ENCODE data around the gene METTL15.

METTL15 gene

GRCh38 chr11:28245131-28245530 lies 136.9 kb downstream of the METTL15 start:
- H4K8ac ChIP-seq (ENCODE audit: low read depth, low read length) = no peak overlapping the region
- no peak overlapping the region for H3K18ac ChIP-seq (ENCODE audit: low read length)
- no peak overlapping the region for H3K4me3 ChIP-seq (ENCODE audit: low read length in 2 of 2)
- no peak overlapping the region for H2BK120ac ChIP-seq (ENCODE audit: low read depth, low read length)
- no peak overlapping the region for H3K14ac ChIP-seq (ENCODE audit: low read length)
- no peak overlapping the region for H3K23ac ChIP-seq (ENCODE audit: low read depth, low read length, poor library complexity)
- no peak for DNase-seq (ENCODE audit: low spot score)
- no peaks in the 10 kb centered on the region for H3K4me1 ChIP-seq (ENCODE audit: control insufficient read depth in 2 of 2, insufficient read depth in 1 of 2, low read depth in 1 of 2, low read length in 2 of 2)
- H3K27ac ChIP-seq (replicated peaks; ENCODE audit: low read length) = no peak overlapping the region
- no peak overlapping the region for H2AFZ ChIP-seq (ENCODE audit: low read length)
- no peak overlapping the region for H3K4me2 ChIP-seq (ENCODE audit: insufficient read depth, low read length, poor library complexity, severe bottlenecking)
- no peak overlapping the region for H3K4ac ChIP-seq (ENCODE audit: low read length)
- no CpG with 5 or more reads among the region's 2 CpGs for WGBS, 2 donors (ENCODE audit: extremely low coverage in 2 of 2, insufficient read length in 2 of 2, insufficient replicate concordance in 1 of 2)
- no peaks in the 10 kb centered on the region for H3K79me1 ChIP-seq (ENCODE audit: low read depth, low read length)
- H3K27me3 ChIP-seq (ENCODE audit: control insufficient read depth in 3 of 3, insufficient read depth in 3 of 3, low read depth in 1 of 3, low read length in 3 of 3) = no peaks in the 10 kb centered on the region
- no peak overlapping the region for H3K9ac ChIP-seq (ENCODE audit: low read depth, low read length, poor library complexity)
- no peak overlapping the region for H2BK15ac ChIP-seq (ENCODE audit: low read length)
- H2BK12ac ChIP-seq (ENCODE audit: low read length) = no peak overlapping the region
- no peaks in the 10 kb centered on the region for H3K36me3 ChIP-seq (replicated peaks in 1 of 2; ENCODE audit: control insufficient read depth in 2 of 2, insufficient read depth in 2 of 2, low read length in 2 of 2)
- no peak overlapping the region for H2BK5ac ChIP-seq (ENCODE audit: low read length)
- H2AK5ac ChIP-seq (ENCODE audit: low read depth, low read length) = no peak overlapping the region
- no peak overlapping the region for H4K91ac ChIP-seq (ENCODE audit: low read depth, low read length, poor library complexity)
- H3K9me3 ChIP-seq (replicated peaks in 1 of 2; ENCODE audit: control insufficient read depth in 2 of 2, insufficient read depth in 1 of 2, low read depth in 1 of 2, low read length in 2 of 2) = no peaks in the 10 kb centered on the region

DNA sequence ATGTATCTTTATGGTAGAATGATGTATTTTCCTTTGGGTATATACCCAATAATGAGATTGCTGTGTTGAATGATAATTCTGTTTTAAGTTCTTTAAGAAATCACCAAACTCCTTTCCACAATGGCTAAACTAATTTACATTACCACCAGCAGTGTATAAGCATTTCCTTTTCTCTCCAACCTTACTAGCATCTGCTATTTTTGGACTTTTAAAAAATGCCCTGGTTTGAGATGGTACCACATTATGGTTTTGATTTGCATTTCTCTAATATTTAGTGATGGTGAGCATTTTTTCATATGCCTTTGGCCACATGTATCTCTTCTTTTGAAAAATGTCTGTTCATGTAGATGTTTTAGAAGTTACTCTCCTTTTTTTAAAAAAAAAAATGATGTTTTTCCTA lies 142.0 kb downstream of the METTL15 start:
- Histone ChIP-seq H3K23ac (ENCODE audit: low read depth, low read length, poor library complexity) (no peak overlapping the region), H3K9me3 (replicated peaks in 1 of 2; ENCODE audit: control insufficient read depth in 2 of 2, insufficient read depth in 1 of 2, low read depth in 1 of 2, low read length in 2 of 2) (no peaks in the 10 kb centered on the region), H3K27me3 (ENCODE audit: control insufficient read depth in 3 of 3, insufficient read depth in 3 of 3, low read depth in 1 of 3, low read length in 3 of 3) (no peaks in the 10 kb centered on the region), H3K4ac (ENCODE audit: low read length) (no peak overlapping the region), H2AFZ (ENCODE audit: low read length) (no peak overlapping the region), H3K18ac (ENCODE audit: low read length) (no peak overlapping the region), H3K4me2 (ENCODE audit: insufficient read depth, low read length, poor library complexity, severe bottlenecking) (no peak overlapping the region), H3K14ac (ENCODE audit: low read length) (no peak overlapping the region), H3K9ac (ENCODE audit: low read depth, low read length, poor library complexity) (no peak overlapping the region), H3K79me1 (ENCODE audit: low read depth, low read length) (no peaks in the 10 kb centered on the region), H3K27ac (replicated peaks; ENCODE audit: low read length) (no peak overlapping the region), H2BK12ac (ENCODE audit: low read length) (no peak overlapping the region), H4K8ac (ENCODE audit: low read depth, low read length) (no peak overlapping the region), H3K36me3 (replicated peaks in 1 of 2; ENCODE audit: control insufficient read depth in 2 of 2, insufficient read depth in 2 of 2, low read length in 2 of 2) (no peaks in the 10 kb centered on the region), H3K4me3 (ENCODE audit: low read length in 2 of 2) (no peak overlapping the region), H4K91ac (ENCODE audit: low read depth, low read length, poor library complexity) (no peak overlapping the region), H3K4me1 (ENCODE audit: control insufficient read depth in 2 of 2, insufficient read depth in 1 of 2, low read depth in 1 of 2, low read length in 2 of 2) (no peaks in the 10 kb centered on the region), H2BK5ac (ENCODE audit: low read length) (no peak overlapping the region), H2BK15ac (ENCODE audit: low read length) (no peak overlapping the region), H2AK5ac (ENCODE audit: low read depth, low read length) (no peak overlapping the region), H2BK120ac (ENCODE audit: low read depth, low read length) (no peak overlapping the region)
- no peak for DNase-seq (ENCODE audit: low spot score)

- Histone ChIP-seq H3K4me2 (ENCODE audit: insufficient read depth, low read length, poor library complexity, severe bottlenecking) (no peak overlapping the region), H3K4me3 (ENCODE audit: low read length in 2 of 2) (no peak overlapping the region), H3K36me3 (replicated peaks in 1 of 2; ENCODE audit: control insufficient read depth in 2 of 2, insufficient read depth in 2 of 2, low read length in 2 of 2) (no peaks in the 10 kb centered on the region), H4K91ac (ENCODE audit: low read depth, low read length, poor library complexity) (no peak overlapping the region), H2BK12ac (ENCODE audit: low read length) (no peak overlapping the region), H2BK15ac (ENCODE audit: low read length) (no peak overlapping the region), H2AK5ac (ENCODE audit: low read depth, low read length) (no peak overlapping the region), H3K23ac (ENCODE audit: low read depth, low read length, poor library complexity) (no peak overlapping the region), H3K4me1 (ENCODE audit: control insufficient read depth in 2 of 2, insufficient read depth in 1 of 2, low read depth in 1 of 2, low read length in 2 of 2) (no peaks in the 10 kb centered on the region), H3K27me3 (ENCODE audit: control insufficient read depth in 3 of 3, insufficient read depth in 3 of 3, low read depth in 1 of 3, low read length in 3 of 3) (no peaks in the 10 kb centered on the region), H3K4ac (ENCODE audit: low read length) (no peak overlapping the region), H3K79me1 (ENCODE audit: low read depth, low read length) (no peaks in the 10 kb centered on the region), H3K14ac (ENCODE audit: low read length) (no peak overlapping the region), H3K18ac (ENCODE audit: low read length) (no peak overlapping the region), H3K9ac (ENCODE audit: low read depth, low read length, poor library complexity) (no peak overlapping the region), H2BK120ac (ENCODE audit: low read depth, low read length) (no peak overlapping the region), H2AFZ (ENCODE audit: low read length) (no peak overlapping the region), H3K27ac (replicated peaks; ENCODE audit: low read length) (no peak overlapping the region), H4K8ac (ENCODE audit: low read depth, low read length) (no peak overlapping the region), H3K9me3 (replicated peaks in 1 of 2; ENCODE audit: control insufficient read depth in 2 of 2, insufficient read depth in 1 of 2, low read depth in 1 of 2, low read length in 2 of 2) (peaks cover 0 to 5% of the 10 kb centered on the region in 2 donors), H2BK5ac (ENCODE audit: low read length) (no peak overlapping the region)
- WGBS, 2 donors (ENCODE audit: extremely low coverage in 2 of 2, insufficient read length in 2 of 2, insufficient replicate concordance in 1 of 2) = no CpG with 5 or more reads among the region's 2 CpGs
- no peak for DNase-seq (ENCODE audit: low spot score)
Observed at GRCh38 chr11:28251257-28251656, 143.1 kb downstream of the METTL15 start.

- no peak overlapping the region for H3K4me2 ChIP-seq (ENCODE audit: insufficient read depth, low read length, poor library complexity, severe bottlenecking)
- H2BK120ac ChIP-seq (ENCODE audit: low read depth, low read length) = no peak overlapping the region
- no peaks in the 10 kb centered on the region for H3K4me1 ChIP-seq (ENCODE audit: control insufficient read depth in 2 of 2, insufficient read depth in 1 of 2, low read depth in 1 of 2, low read length in 2 of 2)
- H3K23ac ChIP-seq (ENCODE audit: low read depth, low read length, poor library complexity) = no peak overlapping the region
- no peak overlapping the region for H3K4ac ChIP-seq (ENCODE audit: low read length)
- H3K36me3 ChIP-seq (replicated peaks in 1 of 2; ENCODE audit: control insufficient read depth in 2 of 2, insufficient read depth in 2 of 2, low read length in 2 of 2) = no peaks in the 10 kb centered on the region
- no peak for DNase-seq (ENCODE audit: low spot score)
- H3K9me3 ChIP-seq (replicated peaks in 1 of 2; ENCODE audit: control insufficient read depth in 2 of 2, insufficient read depth in 1 of 2, low read depth in 1 of 2, low read length in 2 of 2) = peaks cover 0 to 8% of the 10 kb centered on the region in 2 donors
- H2BK12ac ChIP-seq (ENCODE audit: low read length) = no peak overlapping the region
- no peak overlapping the region for H3K18ac ChIP-seq (ENCODE audit: low read length)
- H2BK15ac ChIP-seq (ENCODE audit: low read length) = no peak overlapping the region
- no peaks in the 10 kb centered on the region for H3K27me3 ChIP-seq (ENCODE audit: control insufficient read depth in 3 of 3, insufficient read depth in 3 of 3, low read depth in 1 of 3, low read length in 3 of 3)
- H3K79me1 ChIP-seq (ENCODE audit: low read depth, low read length) = no peaks in the 10 kb centered on the region
- H2AFZ ChIP-seq (ENCODE audit: low read length) = no peak overlapping the region
- H4K8ac ChIP-seq (ENCODE audit: low read depth, low read length) = no peak overlapping the region
- no peak overlapping the region for H2BK5ac ChIP-seq (ENCODE audit: low read length)
- H3K9ac ChIP-seq (ENCODE audit: low read depth, low read length, poor library complexity) = no peak overlapping the region
- no peak overlapping the region for H2AK5ac ChIP-seq (ENCODE audit: low read depth, low read length)
- no peak overlapping the region for H3K4me3 ChIP-seq (ENCODE audit: low read length in 2 of 2)
- no peak overlapping the region for H3K14ac ChIP-seq (ENCODE audit: low read length)
- H4K91ac ChIP-seq (ENCODE audit: low read depth, low read length, poor library complexity) = no peak overlapping the region
- no peak overlapping the region for H3K27ac ChIP-seq (replicated peaks; ENCODE audit: low read length)
Observed at GRCh38 chr11:28257761-28258160, 149.6 kb downstream of the METTL15 start.
